G401 (cell line): Measurements from ENCODE around the gene TSTD2. TPM values are rescaled to one million over a fixed set of nuclear protein-coding genes. Genes with fewer than 3 reads are reported as not detected.

Source experiments
- DNase-seq: peaks from one replicate; pipeline ENCODE4 v3.0.0-alpha.2; 2015; ENCODE audit warnings: low spot score
- in situ Hi-C: cut with HindIII; loops from 2 replicates; pipeline ENCODE4 v1.10.0; 2016; ENCODE audit warnings: low sequenced_read_pairs, mixed read lengths
- total RNA-seq: library from RNA; depleted of rRNA; stranded (reverse); fragments of >200 nt; shearing (Covaris generic); gene quantifications from 2 replicates; pipeline ENCODE4 v1.2.3, GENCODE V29; 2014; rRNA removed

TSTD2 gene
- total RNA-seq, 1 experiment from 2014 or later: 11.0 TPM

- no peak for DNase-seq
- in situ Hi-C loops: no loop called here
These were observed 78.5 kb downstream of the TSTD2 start for GRCh38 chr9:97554566-97555075.

DNA sequence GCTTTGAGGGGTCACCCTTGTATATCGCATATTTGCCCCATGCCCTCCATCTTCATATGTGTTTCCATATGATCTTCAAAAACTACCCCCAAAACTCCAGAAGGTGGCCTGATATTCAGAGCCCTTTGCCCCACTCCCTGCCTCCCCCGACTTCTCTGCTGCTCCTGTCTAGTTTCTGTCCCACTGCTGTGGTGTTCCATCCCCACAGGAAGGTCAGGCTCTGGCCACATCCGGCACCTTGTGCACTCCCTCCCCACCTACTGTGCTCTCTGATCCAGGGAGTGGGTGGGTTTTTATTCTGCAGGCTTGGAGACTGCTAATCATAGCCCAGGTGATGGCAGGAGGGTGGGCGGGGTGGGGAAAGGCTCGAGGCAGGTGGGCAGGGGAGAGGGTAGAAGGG, 79.3 kb downstream of the TSTD2 start:
- in situ Hi-C loops: no loop called here
- DNase-seq: no peak

DNA sequence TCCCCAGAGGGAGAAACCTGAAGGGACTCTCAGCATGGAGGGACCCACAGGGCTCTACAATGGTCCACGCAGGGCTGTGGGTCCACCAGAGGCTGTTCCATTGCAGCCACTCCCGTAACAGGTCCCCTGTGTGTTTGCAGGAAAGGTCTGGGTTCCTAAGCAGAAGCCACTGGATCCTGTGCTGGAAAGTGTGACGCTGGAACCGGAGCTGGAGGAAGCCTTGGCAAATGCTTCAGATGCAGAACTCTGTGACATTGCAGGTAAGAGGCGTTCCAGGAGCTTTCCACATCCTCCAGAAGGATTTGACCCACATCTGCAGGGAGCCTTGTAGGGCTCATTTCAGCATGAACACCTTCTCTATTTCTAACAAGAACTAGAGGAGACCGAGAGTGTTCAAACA, 80.0 kb downstream of the TSTD2 start:
- in situ Hi-C loops: no loop called here
- DNase-seq: no peak

DNA sequence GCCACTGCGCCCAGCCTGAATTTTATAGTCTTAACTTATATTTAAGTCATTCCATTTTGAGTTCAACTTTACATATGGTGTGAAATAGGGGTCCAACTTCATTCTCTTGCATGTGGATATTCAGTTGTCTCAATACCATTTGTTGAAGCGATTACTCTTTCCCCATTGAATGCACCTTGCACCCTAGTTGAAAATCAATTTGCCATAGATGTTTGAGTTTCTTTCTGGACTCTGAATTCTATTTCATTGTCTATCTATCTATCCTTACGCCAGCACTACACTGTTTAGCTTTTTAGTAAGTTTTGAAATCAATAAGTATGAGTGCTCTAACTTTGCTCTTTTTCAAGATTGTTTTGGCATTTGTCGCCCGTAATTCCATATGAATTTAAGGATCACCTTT, 81.9 kb downstream of the TSTD2 start:
- in situ Hi-C loops: no loop called here
- DNase-seq: no peak

DNA sequence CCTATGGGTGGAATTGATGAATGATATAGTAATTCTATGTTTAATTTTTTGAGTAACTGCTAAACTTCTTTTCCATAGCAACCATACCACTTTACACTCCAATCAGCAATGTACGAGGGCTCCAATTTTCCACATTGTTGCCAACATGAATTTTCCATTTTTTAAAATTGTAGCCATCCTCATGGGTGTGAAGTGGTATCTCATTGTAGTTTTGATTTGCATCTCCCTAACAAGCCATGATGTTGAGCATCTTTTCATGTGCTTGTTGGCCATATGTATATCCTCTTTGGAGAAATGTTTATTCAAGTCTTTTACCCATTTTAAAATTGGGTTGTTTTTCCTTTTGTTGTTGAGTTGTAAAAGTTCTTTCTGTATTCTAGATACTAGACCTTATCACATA, 82.8 kb downstream of the TSTD2 start:
- in situ Hi-C loops: no loop called here
- DNase-seq: no peak

Other genes starting within 250 kb of the TSTD2 start
- gene TDRD7, start 221.3 kb downstream of the TSTD2 start, total RNA-seq: 0.20 and 0.43 TPM in 2 replicates
- gene TMOD1, start 131.7 kb downstream of the TSTD2 start, total RNA-seq: not detected in 2 replicates
- gene NCBP1, start 453 bp upstream of the TSTD2 start, total RNA-seq: 34.5 and 45.5 TPM in 2 replicates
- 7.9 and 11.4 TPM in 2 replicates for gene XPA, start 64.0 kb upstream of the TSTD2 start, total RNA-seq
- not detected in 2 replicates for gene FOXE1, start 219.9 kb upstream of the TSTD2 start, total RNA-seq